Measurements from ENCODE around the gene CCDC171. TPM values are rescaled to one million over a fixed set of nuclear protein-coding genes. Genes with fewer than 3 reads are reported as not detected.
"Not testable (repeated sequence)": the region's sequence is repeated elsewhere in the genome, so short reads cannot be mapped to it uniquely, and the experiment has no call there.

Gene CCDC171
- total and polyA plus RNA-seq, 10 of the 15 experiments (the other 5 are each of a cell fraction or from before 2014, with no cell fraction given), result 1.00 to 7.2 (median 2.8) TPM

DNA sequence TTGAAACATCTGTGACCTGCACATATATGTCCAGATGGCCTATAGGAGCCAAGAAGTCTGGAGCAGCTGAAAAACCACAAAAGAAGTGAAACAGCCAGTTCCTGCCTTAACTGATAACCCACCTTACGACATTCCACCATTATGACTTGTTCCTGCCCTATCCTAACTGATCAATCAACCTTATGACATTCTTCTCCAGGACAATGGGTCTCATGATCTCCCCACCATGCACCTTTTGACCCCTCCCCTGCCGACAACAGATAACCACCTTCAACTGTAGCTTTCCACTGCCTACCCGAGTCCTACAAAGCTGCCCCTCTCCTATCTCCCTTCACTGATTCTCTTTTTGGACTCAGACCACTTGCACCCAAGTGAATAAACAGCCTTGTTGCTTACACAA lies 233.8 kb downstream of the CCDC171 start:
- no peaks in the 10 kb centered on the region for H3K36me3 ChIP-seq (ENCODE audit: control insufficient read depth in 2 of 2, insufficient read depth in 2 of 2, low read length in 1 of 2)
- no TSS peak for BruUV-seq (replicated peaks)
- intact Hi-C loops (cut with micrococcal nuclease; ENCODE audit: unreplicated experiment) (no loop called here), in situ Hi-C loops (cut with MboI) (no loop called here)
- CTCF ChIA-PET, result interaction anchor here (0.6 kb wide), 1 partner anchor 28 kb away, joined by 3 read pairs; no protein-coding TSS in a partner anchor
- H3K9me3 ChIP-seq (replicated peaks; ENCODE audit: control insufficient read depth, insufficient read depth, low read length), result no peaks in the 10 kb centered on the region
- H3K4me2 ChIP-seq (ENCODE audit: control insufficient read depth, insufficient read depth), result no peak overlapping the region
- no peaks in the 10 kb centered on the region for H3K79me2 ChIP-seq (ENCODE audit: control insufficient read depth, insufficient read depth, low read length)
- DNase-seq (ENCODE audit: low read depth, low spot score), result no peak
- FAIRE-seq, result no peak
- POLR2A ChIA-PET, result no interaction called here
- no peak for TF ChIP-seq HDGF (IDR thresholded peaks at IDR 0.05)
- no peak for TF ChIP-seq POLR2A (IDR thresholded peaks at IDR 0.05; ENCODE audit: low read depth, low read length)
- no peak for TF ChIP-seq SIN3A (IDR thresholded peaks at IDR 0.05; ENCODE audit: low read depth, low read length)
- TF ChIP-seq STAT3 (IDR thresholded peaks at IDR 0.05; ENCODE audit: low read depth, low read length), result no peak
- no peak for TF ChIP-seq CBFB (IDR thresholded peaks at IDR 0.05; ENCODE audit: low read depth)
- TF ChIP-seq, protein P1, sequence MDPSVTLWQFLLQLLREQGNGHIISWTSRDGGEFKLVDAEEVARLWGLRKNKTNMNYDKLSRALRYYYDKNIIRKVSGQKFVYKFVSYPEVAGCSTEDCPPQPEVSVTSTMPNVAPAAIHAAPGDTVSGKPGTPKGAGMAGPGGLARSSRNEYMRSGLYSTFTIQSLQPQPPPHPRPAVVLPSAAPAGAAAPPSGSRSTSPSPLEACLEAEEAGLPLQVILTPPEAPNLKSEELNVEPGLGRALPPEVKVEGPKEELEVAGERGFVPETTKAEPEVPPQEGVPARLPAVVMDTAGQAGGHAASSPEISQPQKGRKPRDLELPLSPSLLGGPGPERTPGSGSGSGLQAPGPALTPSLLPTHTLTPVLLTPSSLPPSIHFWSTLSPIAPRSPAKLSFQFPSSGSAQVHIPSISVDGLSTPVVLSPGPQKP (IDR thresholded peaks at IDR 0.05; ENCODE audit: low read depth, low read length), result no peak
- TF ChIP-seq, protein P2, sequence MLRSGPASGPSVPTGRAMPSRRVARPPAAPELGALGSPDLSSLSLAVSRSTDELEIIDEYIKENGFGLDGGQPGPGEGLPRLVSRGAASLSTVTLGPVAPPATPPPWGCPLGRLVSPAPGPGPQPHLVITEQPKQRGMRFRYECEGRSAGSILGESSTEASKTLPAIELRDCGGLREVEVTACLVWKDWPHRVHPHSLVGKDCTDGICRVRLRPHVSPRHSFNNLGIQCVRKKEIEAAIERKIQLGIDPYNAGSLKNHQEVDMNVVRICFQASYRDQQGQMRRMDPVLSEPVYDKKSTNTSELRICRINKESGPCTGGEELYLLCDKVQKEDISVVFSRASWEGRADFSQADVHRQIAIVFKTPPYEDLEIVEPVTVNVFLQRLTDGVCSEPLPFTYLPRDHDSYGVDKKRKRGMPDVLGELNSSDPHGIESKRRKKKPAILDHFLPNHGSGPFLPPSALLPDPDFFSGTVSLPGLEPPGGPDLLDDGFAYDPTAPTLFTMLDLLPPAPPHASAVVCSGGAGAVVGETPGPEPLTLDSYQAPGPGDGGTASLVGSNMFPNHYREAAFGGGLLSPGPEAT (IDR thresholded peaks at IDR 0.05; ENCODE audit: low read depth), result no peak
- TF ChIP-seq HDAC2 (IDR thresholded peaks at IDR 0.05), result no peak
- TF ChIP-seq SMAD5 (IDR thresholded peaks at IDR 0.05; ENCODE audit: low read depth), result no peak
- no peak for TF ChIP-seq MYC (IDR thresholded peaks at IDR 0.05; ENCODE audit: insufficient read depth, insufficient read length, insufficient replicate concordance, low read length, severe bottlenecking)
- no peak for TF ChIP-seq RAD51 (IDR thresholded peaks at IDR 0.05)
- no peak for TF ChIP-seq NR2F1 (conservative IDR thresholded peaks at IDR 0.05)
- TF ChIP-seq EP300 (IDR thresholded peaks at IDR 0.05; ENCODE audit: borderline replicate concordance in 1 of 2, control insufficient read depth in 1 of 2, low read depth in 2 of 2, low read length in 2 of 2), result no peak
- no peak for TF ChIP-seq FOXK2 (IDR thresholded peaks at IDR 0.05)
- H3K4me1 ChIP-seq (ENCODE audit: control insufficient read depth, insufficient read depth, low read length), result no peaks in the 10 kb centered on the region
- H2AFZ ChIP-seq (ENCODE audit: control insufficient read depth, low read depth, low read length), result no peak overlapping the region
- no peak overlapping the region for H3K9ac ChIP-seq (ENCODE audit: control insufficient read depth, insufficient read depth, low read length)
- no peaks in the 10 kb centered on the region for H4K20me1 ChIP-seq (ENCODE audit: control insufficient read depth, insufficient read depth)
- H3K27me3 ChIP-seq (replicated peaks in 1 of 2; ENCODE audit: control insufficient read depth in 2 of 2, insufficient read depth in 2 of 2, low read length in 1 of 2), result no peaks in the 10 kb centered on the region
- no peak for ATAC-seq
- SMC1A ChIA-PET (ENCODE audit: uncharacterized antibody, unreplicated experiment), result no interaction called here
- WGBS (ENCODE audit: insufficient coverage, insufficient replicate concordance, low lambda C conversion rate, missing lambda C conversion rate), result 73% methylated on average over 3 of the region's 3 CpGs
- RAD21 ChIA-PET (ENCODE audit: unreplicated experiment), result no interaction called here
- H3K4me3 ChIP-seq, result no peak overlapping the region
- H3K27ac ChIP-seq (ENCODE audit: control insufficient read depth, insufficient read depth), result no peak overlapping the region

DNA sequence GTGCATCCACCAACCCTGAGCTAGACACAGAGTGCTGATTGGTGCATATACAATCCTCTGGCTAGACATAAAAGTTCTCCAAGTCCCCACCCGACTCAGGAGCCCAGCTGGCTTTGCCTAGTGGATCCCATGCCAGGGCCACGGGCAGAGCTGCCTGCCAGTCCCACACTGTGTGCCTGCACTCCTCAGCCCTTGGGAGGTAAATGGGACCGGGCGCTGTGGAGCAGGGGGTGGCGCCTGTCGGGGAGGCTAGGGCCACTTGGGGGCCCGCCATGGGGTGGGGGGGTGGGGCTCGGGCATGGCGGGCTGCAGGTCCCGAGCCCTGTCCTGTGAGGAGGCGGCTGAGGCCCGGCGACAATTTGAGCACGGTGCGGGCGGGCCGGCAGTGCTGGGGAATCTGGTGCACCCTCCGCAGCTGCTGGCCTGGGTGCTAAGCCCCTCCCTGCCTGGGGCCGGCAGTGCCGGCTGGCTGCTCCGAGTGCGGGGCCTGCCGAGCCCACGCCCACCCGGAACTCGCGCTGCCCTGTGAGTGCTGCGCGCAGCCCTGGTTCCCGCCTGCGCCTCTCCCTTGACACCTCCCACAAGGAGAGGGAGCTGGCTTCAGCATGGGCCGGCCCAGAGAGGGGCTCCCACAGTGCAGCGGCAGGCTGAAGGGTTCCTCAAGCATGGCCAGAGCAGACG lies 257.5 kb downstream of the CCDC171 start:
- intact Hi-C loops (cut with micrococcal nuclease; ENCODE audit: unreplicated experiment); FAIRE-seq; H3K27me3 ChIP-seq (replicated peaks in 1 of 2; ENCODE audit: control insufficient read depth in 2 of 2, insufficient read depth in 2 of 2, low read length in 1 of 2); H2AFZ ChIP-seq (ENCODE audit: control insufficient read depth, low read depth, low read length); ATAC-seq; SMC1A ChIA-PET (ENCODE audit: uncharacterized antibody, unreplicated experiment); H3K27ac ChIP-seq (ENCODE audit: control insufficient read depth, insufficient read depth); H4K20me1 ChIP-seq (ENCODE audit: control insufficient read depth, insufficient read depth); H3K36me3 ChIP-seq (ENCODE audit: control insufficient read depth in 2 of 2, insufficient read depth in 2 of 2, low read length in 1 of 2); H3K4me1 ChIP-seq (ENCODE audit: control insufficient read depth, insufficient read depth, low read length); in situ Hi-C loops (cut with MboI); H3K79me2 ChIP-seq (ENCODE audit: control insufficient read depth, insufficient read depth, low read length); POLR2A ChIA-PET; H3K9me3 ChIP-seq (replicated peaks; ENCODE audit: control insufficient read depth, insufficient read depth, low read length); H3K4me3 ChIP-seq; CTCF ChIA-PET; RAD21 ChIA-PET (ENCODE audit: unreplicated experiment); DNase-seq (ENCODE audit: low read depth, low spot score); H3K4me2 ChIP-seq (ENCODE audit: control insufficient read depth, insufficient read depth); H3K9ac ChIP-seq (ENCODE audit: control insufficient read depth, insufficient read depth, low read length); BruUV-seq (replicated peaks): not testable (repeated sequence)
- 84% methylated on average over 28 of the region's 34 CpGs for WGBS (ENCODE audit: insufficient coverage, insufficient replicate concordance, low lambda C conversion rate, missing lambda C conversion rate)

All from GM12878 (cell line).